HepG2 (cell line): ENCODE measurements around the gene KIF7. TPM values are rescaled to one million over a fixed set of nuclear protein-coding genes. Genes with fewer than 3 reads are reported as not detected.

Experiments
- ARID5B ChIP-seq: IDR thresholded peaks from 2 replicates; pipeline ENCODE4 v1.4.0; 2020; ENCODE audit warnings: mild to moderate bottlenecking, missing genetic modification reagents
- BORCS8-MEF2B ChIP-seq: sonication (generic); formaldehyde crosslinking; IDR thresholded peaks from 2 replicates; pipeline ENCODE4 v1.8.0; 2022; ENCODE audit warnings: mild to moderate bottlenecking, missing genetic modification reagents
- CCDC6 ChIP-seq: sonication (generic); formaldehyde crosslinking; IDR thresholded peaks from 2 replicates; pipeline ENCODE4 v1.8.1; 2022; ENCODE audit warnings: mild to moderate bottlenecking, missing genetic modification reagents, moderate library complexity
- ERF ChIP-seq: IDR thresholded peaks from 2 replicates; pipeline ENCODE4 v1.6.1; 2018; ENCODE audit warnings: missing biosample characterization, missing genetic modification reagents
- ETV6 ChIP-seq: sonication (generic); formaldehyde crosslinking; conservative IDR thresholded peaks from 2 replicates; pipeline ENCODE4 v1.4.0; 2020; ENCODE audit warnings: missing genetic modification reagents
- FOXO4 ChIP-seq: sonication (generic); formaldehyde crosslinking; conservative IDR thresholded peaks from 2 replicates; pipeline ENCODE4 v1.8.1; 2023; ENCODE audit warnings: missing genetic modification reagents
- KLF12 ChIP-seq: sonication (generic); formaldehyde crosslinking; IDR thresholded peaks from 2 replicates; pipeline ENCODE4 v1.4.0; 2020; ENCODE audit warnings: missing genetic modification reagents, borderline replicate concordance
- MTA3 ChIP-seq: sonication (generic); formaldehyde crosslinking; IDR thresholded peaks from 2 replicates; pipeline ENCODE4 v1.4.0; 2020; ENCODE audit warnings: missing genetic modification reagents
- NR2F6 ChIP-seq, 2 experiments: IDR thresholded peaks; 2 replicates each; pipeline ENCODE4 v1.6.1; 2016; ENCODE audit warnings: antibody characterized with exemption in 1 of 2, mild to moderate bottlenecking in 1 of 2
- REPIN1 ChIP-seq: sonication (generic); formaldehyde crosslinking; IDR thresholded peaks from 2 replicates; pipeline ENCODE4 v1.8.0; 2022; ENCODE audit warnings: missing genetic modification reagents, low read depth, mild to moderate bottlenecking, borderline replicate concordance
- RNF219 ChIP-seq: sonication (generic); formaldehyde crosslinking; IDR thresholded peaks from 2 replicates; pipeline ENCODE4 v1.5.0; 2020; ENCODE audit warnings: mild to moderate bottlenecking, missing genetic modification reagents
- RORA ChIP-seq: sonication (generic); formaldehyde crosslinking; IDR thresholded peaks from 2 replicates; pipeline ENCODE4 v1.5.0; 2020; ENCODE audit warnings: mild to moderate bottlenecking, missing genetic modification reagents, moderate library complexity
- ZBTB43 ChIP-seq: sonication (generic); formaldehyde crosslinking; conservative IDR thresholded peaks from 2 replicates; pipeline ENCODE4 v1.4.0; 2020; ENCODE audit warnings: missing genetic modification reagents
- ZNF101 ChIP-seq: sonication (generic); formaldehyde crosslinking; IDR thresholded peaks from 2 replicates; pipeline ENCODE4 v1.4.0; 2020; ENCODE audit warnings: mild to moderate bottlenecking, low read depth, missing genetic modification reagents, borderline replicate concordance
- ZNF274 ChIP-seq: sonication (generic); formaldehyde crosslinking; IDR thresholded peaks from 2 replicates; pipeline ENCODE4 v1.5.1; 2020; ENCODE audit warnings: mild to moderate bottlenecking, missing genetic modification reagents
- ZNF383 ChIP-seq: sonication (generic); formaldehyde crosslinking; IDR thresholded peaks from 2 replicates; pipeline ENCODE4 v1.4.0; 2020; ENCODE audit warnings: missing genetic modification reagents, mild to moderate bottlenecking, borderline replicate concordance
- ZNF441 ChIP-seq: sonication (generic); formaldehyde crosslinking; IDR thresholded peaks from 2 replicates; pipeline ENCODE4 v1.7.0; 2021; ENCODE audit warnings: missing genetic modification reagents, borderline replicate concordance
- ZNF510 ChIP-seq: sonication (generic); formaldehyde crosslinking; IDR thresholded peaks from 2 replicates; pipeline ENCODE4 v1.4.0; 2020; ENCODE audit warnings: low read depth, mild to moderate bottlenecking, missing genetic modification reagents
- ZNF747 ChIP-seq: sonication (generic); formaldehyde crosslinking; IDR thresholded peaks from 2 replicates; pipeline ENCODE4 v1.8.1; 2023; ENCODE audit warnings: missing genetic modification reagents, mild to moderate bottlenecking, borderline replicate concordance
- ZNF772 ChIP-seq: sonication (generic); formaldehyde crosslinking; IDR thresholded peaks from 2 replicates; pipeline ENCODE4 v1.5.0; 2020; ENCODE audit warnings: mild to moderate bottlenecking, missing genetic modification reagents
- ZSCAN31 ChIP-seq: sonication (generic); formaldehyde crosslinking; IDR thresholded peaks from 2 replicates; pipeline ENCODE4 v1.5.0; 2020; ENCODE audit warnings: low read depth, mild to moderate bottlenecking, missing genetic modification reagents
- polyA plus RNA-seq, 8 experiments: library from polyadenylated mRNA; depleted of rRNA in 3 of 8; stranded (reverse) in 7 of 8; unstranded in 1 of 8; fragments of >200 nt; fragmentation: Illumina TruSeq in 4 of 8; extraction: Trizol in 4 of 8; gene quantifications; 2 replicates each; pipeline versions ENCODE4 v1.2.1 to v1.2.3, GENCODE V29; 2011 to 2016; ENCODE audit warnings: low read depth in 4 of 8, missing spikeins in 1 of 8, mixed read lengths in 1 of 8; ENCODE audit not compliant: insufficient read depth in 1 of 8
- total RNA-seq, 5 experiments: library from RNA; depleted of rRNA; stranded (reverse); fragments of >200 nt; fragmentation: Illumina TruSeq; extraction: Trizol; gene quantifications; 2 replicates each; pipeline ENCODE4 v1.2.3, GENCODE V29; 2016; ENCODE audit warnings: low read depth in 1 of 5

The KIF7 gene
- total and polyA plus RNA-seq, 2 of the 13 experiments (the other 11 are each of a cell fraction or from before 2014, with no cell fraction given) = 1.5 to 6.2 TPM

GRCh38 chr15:89680282-89680873 lies 25.1 kb upstream of the KIF7 start (continued):
- no peak for TF ChIP-seq RNF219
- no peak for TF ChIP-seq ZNF383 (CRISPR knock-in tag)
- no peak for TF ChIP-seq MTA3 (CRISPR knock-in tag)
- TF ChIP-seq CCDC6 = no peak
- TF ChIP-seq REPIN1 (CRISPR knock-in tag) = peak; percentile 79; the same call in 1 of the 2 replicates
- no peak for TF ChIP-seq ZNF772
- TF ChIP-seq ZNF747 = no peak
- peak; percentile 71 for TF ChIP-seq ARID5B (CRISPR knock-in tag)
- TF ChIP-seq FOXO4 (CRISPR knock-in tag) = no peak
- no peak for TF ChIP-seq ZSCAN31 (CRISPR knock-in tag)
- TF ChIP-seq ZBTB43 (CRISPR knock-in tag) = no peak
- no peak; the same call in 1 of the 2 replicates for TF ChIP-seq ERF (CRISPR knock-in tag)
- TF ChIP-seq ZNF274 = no peak
- no peak for TF ChIP-seq ETV6 (CRISPR knock-in tag)
- no peak for TF ChIP-seq KLF12
- no peak for TF ChIP-seq ZNF101 (CRISPR knock-in tag)
- peak; percentile 70; the same call in 1 of the 2 replicates for TF ChIP-seq NR2F6 (IDR thresholded peaks at IDR 0.05)
- peak; percentile 53; the same call in 1 of the 2 replicates for TF ChIP-seq NR2F6 (CRISPR knock-in tag; IDR thresholded peaks at IDR 0.05)
- no peak for TF ChIP-seq ZNF510
- no peak for TF ChIP-seq ZNF441 (CRISPR knock-in tag)
- TF ChIP-seq BORCS8-MEF2B (CRISPR knock-in tag) = peak; percentile 63; the same call in 1 of the 2 replicates
- TF ChIP-seq RORA = no peak
